Measurements from ENCODE around the gene NXPH3.

- no peak for TF ChIP-seq POLR2AphosphoS5 (IDR thresholded peaks at IDR 0.05; ENCODE audit: borderline replicate concordance, low read depth, low read length)
- no peak for TF ChIP-seq EZH2 (IDR thresholded peaks at IDR 0.05)
Measured at GRCh38 chr17:49603238-49603637, 27.6 kb downstream of the NXPH3 start.

Data from SK-N-MC (cell line).